ENCODE results near the gene DDRGK1. TPM values are rescaled to one million over a fixed set of nuclear protein-coding genes. Genes with fewer than 3 reads are reported as not detected.

DDRGK1 gene
- total and polyA plus RNA-seq, 2 of the 4 experiments (the other 2 are of a cell fraction), result 12.2 to 29.6 TPM

DNA sequence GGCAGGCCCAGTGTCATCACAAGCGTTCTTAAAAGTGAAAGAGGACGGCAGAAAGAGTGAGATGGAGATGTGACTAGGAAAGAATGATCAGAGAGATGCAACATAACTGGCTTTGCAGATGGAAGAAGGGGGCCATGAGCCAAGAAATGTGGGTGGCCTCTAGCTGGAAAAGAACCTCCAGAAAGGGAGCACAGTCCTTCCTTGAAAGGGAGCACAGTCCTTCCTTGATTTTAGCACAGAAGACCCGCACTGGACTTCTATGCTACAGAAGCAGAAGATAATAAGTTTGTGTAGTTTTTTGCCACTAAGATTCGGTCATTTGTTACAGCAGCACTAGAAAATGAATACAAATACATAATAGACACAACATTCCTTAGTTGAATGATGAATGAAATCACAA lies 24.2 kb downstream of the DDRGK1 start:
- Histone ChIP-seq H3K36me3 (ENCODE audit: control insufficient read depth, insufficient read depth, low read length) (no peaks in the 10 kb centered on the region), H3K14ac (replicated peaks; ENCODE audit: low read depth, low read length) (no peak overlapping the region), H3K27me3 (ENCODE audit: control insufficient read depth, insufficient read depth, low read length) (no peaks in the 10 kb centered on the region), H3K9ac (ENCODE audit: low read depth, low read length) (no peak overlapping the region), H2BK20ac (ENCODE audit: low read depth, low read length) (no peak overlapping the region), H4K8ac (ENCODE audit: low read depth in 2 of 2, low read length in 2 of 2) (no peak overlapping the region), H3K9me1 (ENCODE audit: insufficient read depth, low read length) (no peaks in the 10 kb centered on the region), H4K5ac (ENCODE audit: low read depth, low read length) (no peak overlapping the region), H4K91ac (ENCODE audit: insufficient read depth, low read depth, low read length) (no peak overlapping the region), H2AK5ac (ENCODE audit: low read depth, low read length) (no peak overlapping the region), H3K9me3 (ENCODE audit: control insufficient read depth, insufficient read depth, low read length) (no peaks in the 10 kb centered on the region), H3K4ac (ENCODE audit: low read depth, low read length) (no peak overlapping the region), H4K20me1 (ENCODE audit: insufficient read depth, low read length) (no peaks in the 10 kb centered on the region), H3K23ac (ENCODE audit: low read depth, low read length) (no peak overlapping the region), H3K4me2 (ENCODE audit: low read depth, low read length) (no peak overlapping the region), H3K4me3 (ENCODE audit: insufficient read depth, low read depth, low read length) (no peak overlapping the region), H2BK120ac (ENCODE audit: low read depth, low read length) (no peak overlapping the region), H2AFZ (replicated peaks; ENCODE audit: low read length, poor library complexity) (no peak overlapping the region), H2BK5ac (ENCODE audit: low read depth, low read length, poor library complexity, severe bottlenecking) (no peak overlapping the region), H3K27ac (ENCODE audit: insufficient read depth, low read length) (no peak overlapping the region), H3K4me1 (ENCODE audit: control insufficient read depth, insufficient read depth, low read length) (0 out of 2 replicates have a peak, but pooled peaks cover 2% of the 10 kb centered on the region), H3K56ac (ENCODE audit: extremely low read depth, insufficient read depth, low read length) (no peak overlapping the region), H3K79me1 (ENCODE audit: low read depth in 1 of 2, low read length in 2 of 2) (no peaks in the 10 kb centered on the region; a peak in 1 of 4 replicates), H2AK9ac (replicated peaks; ENCODE audit: low read depth, low read length, poor library complexity) (no peak overlapping the region), H3K18ac (ENCODE audit: low read depth, low read length) (no peak overlapping the region), H2BK15ac (ENCODE audit: low read depth, low read length) (no peak overlapping the region)
- dilution Hi-C loops (cut with HindIII; ENCODE audit: low sequenced_read_pairs, unreplicated experiment), result no loop called here
- DNase-seq (no peak), ATAC-seq (ENCODE audit: low read depth) (no peak)
- 72% methylated on average over 2 of the region's 4 CpGs; no CpG with 5 or more reads in 1 of the 2 experiments for WGBS, 2 experiments (ENCODE audit: extremely low coverage in 2 of 2, insufficient read length in 1 of 2)
- in situ Hi-C loops (cut with MboI; ENCODE audit: low sequenced_read_pairs), result no loop called here
- BruUV-seq (replicated peaks), result no TSS peak
- CTCF ChIA-PET, result no interaction called here
- TF ChIP-seq, protein P1, sequence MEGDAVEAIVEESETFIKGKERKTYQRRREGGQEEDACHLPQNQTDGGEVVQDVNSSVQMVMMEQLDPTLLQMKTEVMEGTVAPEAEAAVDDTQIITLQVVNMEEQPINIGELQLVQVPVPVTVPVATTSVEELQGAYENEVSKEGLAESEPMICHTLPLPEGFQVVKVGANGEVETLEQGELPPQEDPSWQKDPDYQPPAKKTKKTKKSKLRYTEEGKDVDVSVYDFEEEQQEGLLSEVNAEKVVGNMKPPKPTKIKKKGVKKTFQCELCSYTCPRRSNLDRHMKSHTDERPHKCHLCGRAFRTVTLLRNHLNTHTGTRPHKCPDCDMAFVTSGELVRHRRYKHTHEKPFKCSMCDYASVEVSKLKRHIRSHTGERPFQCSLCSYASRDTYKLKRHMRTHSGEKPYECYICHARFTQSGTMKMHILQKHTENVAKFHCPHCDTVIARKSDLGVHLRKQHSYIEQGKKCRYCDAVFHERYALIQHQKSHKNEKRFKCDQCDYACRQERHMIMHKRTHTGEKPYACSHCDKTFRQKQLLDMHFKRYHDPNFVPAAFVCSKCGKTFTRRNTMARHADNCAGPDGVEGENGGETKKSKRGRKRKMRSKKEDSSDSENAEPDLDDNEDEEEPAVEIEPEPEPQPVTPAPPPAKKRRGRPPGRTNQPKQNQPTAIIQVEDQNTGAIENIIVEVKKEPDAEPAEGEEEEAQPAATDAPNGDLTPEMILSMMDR (conservative IDR thresholded peaks at IDR 0.05; ENCODE audit: low read depth, low read length), result no peak
- TF ChIP-seq USF2 (IDR thresholded peaks at IDR 0.05; ENCODE audit: low read depth, low read length) (no peak), SMC3 (IDR thresholded peaks at IDR 0.05; ENCODE audit: low read depth, low read length) (no peak), MAFK (IDR thresholded peaks at IDR 0.05; ENCODE audit: low read depth, low read length) (no peak), RFX5 (IDR thresholded peaks at IDR 0.05; ENCODE audit: low read depth, low read length) (no peak), RAD21 (IDR thresholded peaks at IDR 0.05; ENCODE audit: low read length) (no peak), RCOR1 (IDR thresholded peaks at IDR 0.05; ENCODE audit: insufficient replicate concordance, low read length) (no peak)
- intact Hi-C loops (cut with micrococcal nuclease), result no loop called here
- POLR2A ChIA-PET (ENCODE audit: unreplicated experiment), result no interaction called here

Data from IMR-90 (cell line).